Right ventricle myocardium superior (tissue), 1 donor: Measurements from ENCODE around the gene PHTF2. TPM values are rescaled to one million over a fixed set of nuclear protein-coding genes. Genes with fewer than 3 reads are reported as not detected.

ENCODE experiments used
- ATAC-seq: fragments of 200-7000 bp; cut with Tn5 transposase; one replicate; pipeline ENCODE4 v1.9.1; 2020; ENCODE audit warnings: mild to moderate bottlenecking; ENCODE audit not compliant: poor library complexity
- DNase-seq: peaks from one replicate; pipeline ENCODE4 v3.0.0-alpha.2; 2020
- intact Hi-C: fragments of 100-400 bp; cut with DNase I; formaldehyde crosslinking; loops from one replicate; pipeline ENCODE4 v1.11.2; 2022
- total RNA-seq: library from RNA; stranded (reverse); fragmentation: NEBNext Ultra II Directional; extraction: Animal tissue kit (Norgen Biotek cat#: 25700); gene quantifications from one replicate; pipeline ENCODE4 v1.2.1, GENCODE V29; 2021
- donor health status: DM: no; HTN: yes; CAD: no; lungs with severe emphysema.

The PHTF2 gene
- total RNA-seq, 1 donor from 2014 or later, result 17.6 TPM

- DNase-seq (no peak), ATAC-seq (no peak)
- intact Hi-C loops, result no loop called here
Observed at GRCh38 chr7:77788327-77788902, 10.2 kb upstream of the PHTF2 start.

- intact Hi-C loops, result no loop called here
- ATAC-seq (no peak), DNase-seq (no peak)
Observed at GRCh38 chr7:77791336-77791735, 7.2 kb upstream of the PHTF2 start.

GRCh38 chr7:77791956-77792355, 6.6 kb upstream of the PHTF2 start:
- intact Hi-C loops, result no loop called here
- DNase-seq (no peak), ATAC-seq (no peak)

- intact Hi-C loops, result no loop called here
- DNase-seq (no peak), ATAC-seq (no peak)
Observed at GRCh38 chr7:77794000-77794399, 4.6 kb upstream of the PHTF2 start.

- ATAC-seq, result no peak
- no peak for DNase-seq
- intact Hi-C loops, result no loop called here
Observed at GRCh38 chr7:77796109-77796508, 2.5 kb upstream of the PHTF2 start.

- DNase-seq (no peak), ATAC-seq (no peak)
- intact Hi-C loops, result no loop called here
Observed at GRCh38 chr7:77796960-77797359, 1.6 kb upstream of the PHTF2 start.

GRCh38 chr7:77797734-77798393, 709 bp upstream of the PHTF2 start:
- DNase-seq (peak; percentile 56), ATAC-seq (peak; percentile 30)
- intact Hi-C loops, result loop anchor here (2.0 kb wide), 1 partner anchor 101 kb away; the partner anchor contains the start of gene RSBN1L

GRCh38 chr7:77799078-77799964, 748 bp downstream of the PHTF2 start:
- peak; percentile 13 for ATAC-seq
- intact Hi-C loops, result loop anchor here (2.0 kb wide), 1 partner anchor 103 kb away; the partner anchor contains the start of gene RSBN1L
- DNase-seq, result no peak

GRCh38 chr7:77800158-77800557, 1.6 kb downstream of the PHTF2 start:
- intact Hi-C loops, result no loop called here

GRCh38 chr7:77800730-77801129, 2.2 kb downstream of the PHTF2 start:
- intact Hi-C loops, result no loop called here
- no peak for DNase-seq
- ATAC-seq, result no peak

More at GRCh38 chr7:77800158-77800557, 1.6 kb downstream of the PHTF2 start:
- no peak for DNase-seq
- no peak for ATAC-seq

- ATAC-seq (no peak), DNase-seq (no peak)
- intact Hi-C loops, result no loop called here
Observed at GRCh38 chr7:77802557-77803405, 4.2 kb downstream of the PHTF2 start.

GRCh38 chr7:77806425-77806824, 7.9 kb downstream of the PHTF2 start:
- intact Hi-C loops, result no loop called here
- ATAC-seq (no peak), DNase-seq (no peak)

- no peak for ATAC-seq
- intact Hi-C loops, result no loop called here
Observed at GRCh38 chr7:77808517-77808916, 9.9 kb downstream of the PHTF2 start.

GRCh38 chr7:77811516-77812289, 13.1 kb downstream of the PHTF2 start:
- DNase-seq, result no peak
- no peak for ATAC-seq
- intact Hi-C loops, result no loop called here

More at GRCh38 chr7:77808517-77808916, 9.9 kb downstream of the PHTF2 start:
- no peak for DNase-seq

- intact Hi-C loops, result no loop called here
- DNase-seq, result no peak
- no peak for ATAC-seq
Observed at GRCh38 chr7:77812290-77812685, 13.7 kb downstream of the PHTF2 start.

GRCh38 chr7:77813180-77813579, 14.6 kb downstream of the PHTF2 start:
- no peak for ATAC-seq
- DNase-seq, result no peak
- intact Hi-C loops, result no loop called here

- DNase-seq (no peak), ATAC-seq (no peak)
Observed at GRCh38 chr7:77819021-77819420, 20.4 kb downstream of the PHTF2 start.

GRCh38 chr7:77820967-77821366, 22.4 kb downstream of the PHTF2 start:
- no peak for ATAC-seq
- DNase-seq, result no peak
- intact Hi-C loops, result no loop called here

More at GRCh38 chr7:77819021-77819420, 20.4 kb downstream of the PHTF2 start:
- intact Hi-C loops, result no loop called here
